Measurements from ENCODE around the gene SLC2A5.

The SLC2A5 gene

GRCh38 chr1:9062021-9062471 is 7.4 kb downstream of the SLC2A5 start:
- DNase-seq (ENCODE audit: low read depth, low spot score): peak; percentile 8

GRCh38 chr1:9061252-9061960 is 8.0 kb downstream of the SLC2A5 start:
- no peak for DNase-seq (ENCODE audit: low read depth, low spot score)

DNA sequence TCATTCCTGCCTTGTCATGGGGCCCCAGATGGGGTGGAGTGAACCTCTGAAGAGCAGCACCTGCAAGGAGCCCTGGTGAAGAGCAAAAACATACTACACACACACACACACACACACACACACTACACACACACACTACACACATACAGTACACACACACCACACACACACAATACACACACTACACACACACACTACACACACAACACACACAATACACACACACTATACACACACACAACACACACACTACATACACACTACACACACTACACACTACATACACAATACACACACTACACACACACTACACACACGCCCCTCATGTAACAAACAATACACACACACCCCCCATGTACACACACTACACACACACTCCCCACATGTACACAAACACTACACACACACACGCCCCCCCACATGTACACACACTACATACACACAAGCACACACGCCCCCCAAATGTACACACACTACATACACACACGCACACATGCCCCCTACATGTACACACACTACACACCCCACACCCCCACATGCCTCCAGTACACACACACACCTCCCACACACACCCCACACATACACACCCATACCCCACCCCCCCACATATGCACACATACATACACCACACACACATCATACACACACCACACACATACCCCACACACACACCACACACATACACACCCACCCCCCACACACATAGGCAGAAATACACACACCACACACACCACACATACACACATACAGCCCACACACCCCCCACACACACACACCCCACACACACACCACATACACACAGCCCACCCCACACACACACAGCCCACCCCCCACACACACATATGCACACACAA is 9.3 kb downstream of the SLC2A5 start:
- DNase-seq (ENCODE audit: low read depth, low spot score): no peak

GRCh38 chr1:9058465-9058864 is 11.0 kb downstream of the SLC2A5 start:
- DNase-seq (ENCODE audit: low read depth, low spot score): no peak

- DNase-seq (ENCODE audit: low read depth, low spot score): no peak
Measured at GRCh38 chr1:9057851-9058250, 11.6 kb downstream of the SLC2A5 start.

GRCh38 chr1:9052272-9053049 is 17.0 kb downstream of the SLC2A5 start:
- no peak for DNase-seq (ENCODE audit: low read depth, low spot score)

DNA sequence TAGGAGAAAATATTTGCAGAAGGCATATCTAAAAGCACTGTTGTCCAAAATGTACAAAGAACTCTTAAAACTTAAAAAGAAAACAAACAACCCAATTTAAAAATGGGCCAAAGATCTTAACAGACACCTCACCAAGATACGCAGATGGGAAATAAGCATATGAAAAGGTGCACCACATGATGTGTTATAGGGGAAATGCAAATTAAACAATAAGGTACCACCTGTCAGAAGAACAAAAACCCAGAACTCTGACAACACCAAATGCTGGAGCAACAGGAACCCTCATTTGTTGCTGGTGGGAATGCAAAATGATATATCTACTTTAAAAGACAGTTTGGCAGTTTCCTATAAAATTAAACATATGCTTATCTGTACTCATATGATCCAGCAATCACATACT is 18.1 kb downstream of the SLC2A5 start:
- no peak for DNase-seq (ENCODE audit: low read depth, low spot score)

DNA sequence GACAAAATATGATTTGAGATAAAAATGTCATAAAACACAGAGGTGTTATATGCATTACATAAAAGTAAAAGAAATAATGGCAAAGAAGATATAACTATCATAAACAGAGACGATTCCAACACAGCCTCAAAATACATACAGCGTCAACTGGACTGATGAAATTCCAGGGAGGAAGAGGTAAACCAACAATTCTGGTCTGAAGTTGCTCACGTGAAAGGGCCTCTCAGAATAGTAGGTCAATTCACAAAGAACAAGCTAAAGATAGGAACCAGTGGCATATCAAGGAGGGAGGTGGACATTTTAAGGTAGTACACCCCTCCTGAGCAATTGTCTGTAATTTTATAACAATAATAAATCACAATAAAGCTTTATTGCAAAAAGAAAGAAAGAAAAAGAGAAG is 18.6 kb downstream of the SLC2A5 start:
- DNase-seq (ENCODE audit: low read depth, low spot score): no peak

GRCh38 chr1:9048551-9048950 is 20.9 kb downstream of the SLC2A5 start:
- DNase-seq (ENCODE audit: low read depth, low spot score): no peak

GRCh38 chr1:9047019-9047418 is 22.4 kb downstream of the SLC2A5 start:
- no peak for DNase-seq (ENCODE audit: low read depth, low spot score)

- no peak for DNase-seq (ENCODE audit: low read depth, low spot score)
Measured at GRCh38 chr1:9045861-9046510, 23.4 kb downstream of the SLC2A5 start.

GRCh38 chr1:9044236-9044635 is 25.2 kb downstream of the SLC2A5 start:
- DNase-seq (ENCODE audit: low read depth, low spot score): no peak

DNA sequence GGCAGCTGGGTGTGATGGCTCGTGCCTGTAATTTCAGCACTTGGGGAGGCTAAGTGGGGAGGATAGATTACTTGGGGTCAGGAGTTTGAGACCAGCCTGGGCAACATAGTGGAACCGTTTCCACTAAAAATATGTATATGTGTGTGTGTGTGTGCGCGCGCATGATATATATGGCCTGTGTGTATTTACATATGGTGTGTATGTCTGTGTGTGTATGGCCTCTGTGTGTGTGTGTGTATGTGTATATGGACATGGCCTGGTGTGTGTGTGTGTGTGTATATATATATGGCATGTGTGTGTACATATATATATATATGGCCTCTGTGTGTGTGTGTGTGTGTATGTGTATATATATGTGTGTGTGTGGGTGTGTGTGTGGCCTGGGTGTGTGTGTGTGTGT is 27.2 kb downstream of the SLC2A5 start:
- DNase-seq (ENCODE audit: low read depth, low spot score): no peak

- DNase-seq (ENCODE audit: low read depth, low spot score): no peak
Measured at GRCh38 chr1:9041116-9041779, 28.2 kb downstream of the SLC2A5 start.

DNA sequence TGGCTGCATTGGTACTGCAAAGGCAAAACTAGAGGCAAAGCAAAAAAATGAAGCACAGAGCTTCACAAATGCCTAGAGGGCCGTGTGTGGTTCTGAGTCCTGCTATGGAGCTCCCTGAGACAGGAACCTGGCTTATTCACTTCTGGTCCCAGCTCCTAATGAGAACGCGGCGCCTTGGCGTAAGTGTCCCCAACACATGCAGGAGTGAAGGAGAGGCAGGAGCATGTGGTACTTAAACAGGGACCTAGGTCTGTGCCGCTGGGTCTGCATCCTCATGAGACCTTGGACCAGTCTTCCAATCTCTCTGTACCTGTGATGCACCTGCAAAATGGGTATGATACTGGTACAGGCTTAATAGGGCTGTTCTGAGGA is 28.8 kb downstream of the SLC2A5 start:
- DNase-seq (ENCODE audit: low read depth, low spot score): no peak

DNA sequence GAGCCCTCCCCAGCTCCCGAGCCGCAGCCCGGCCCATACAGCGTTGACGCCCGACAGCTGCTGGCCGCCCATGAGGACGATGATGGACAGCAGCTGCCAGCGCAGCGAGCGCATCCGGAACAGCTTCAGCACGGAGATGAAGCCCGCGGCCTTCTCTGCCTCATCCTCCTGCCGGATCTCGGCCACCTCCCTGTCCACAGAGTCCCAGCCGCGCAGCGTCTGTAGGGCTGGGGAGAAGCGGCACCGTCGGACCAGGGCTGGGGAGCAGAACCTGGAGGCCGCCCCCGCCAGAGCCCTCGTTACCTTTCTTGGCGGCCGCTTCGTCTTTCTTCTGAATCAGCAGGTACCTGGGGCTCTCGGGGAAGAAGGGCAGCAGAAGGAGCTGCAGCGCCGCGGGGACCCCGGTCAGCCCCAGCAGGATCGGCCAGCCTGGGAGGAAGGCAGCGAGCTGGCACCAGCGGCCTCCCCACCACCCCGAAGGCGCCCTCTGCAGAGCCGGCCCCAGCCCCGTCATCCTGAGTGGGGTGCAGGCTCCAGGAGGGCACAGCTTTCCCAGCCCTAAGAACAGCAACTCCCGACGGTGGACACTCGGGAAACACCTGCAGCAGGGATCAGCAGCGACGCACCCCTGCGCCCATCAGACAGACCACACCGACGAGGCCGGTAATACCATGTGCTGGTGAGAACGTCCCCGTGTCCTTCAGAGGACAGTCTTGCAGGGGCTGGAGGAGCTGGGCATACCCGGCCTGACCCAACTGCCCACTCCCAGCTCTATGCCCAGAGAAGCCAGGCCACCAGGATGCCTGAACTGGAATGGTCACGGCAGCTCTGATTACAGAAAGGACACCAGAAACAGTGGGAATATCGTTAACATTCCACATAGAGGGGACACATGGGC is 29.4 kb downstream of the SLC2A5 start:
- DNase-seq (ENCODE audit: low read depth, low spot score): no peak

GRCh38 chr1:9038881-9039760 is 30.3 kb downstream of the SLC2A5 start:
- no peak for DNase-seq (ENCODE audit: low read depth, low spot score)

DNA sequence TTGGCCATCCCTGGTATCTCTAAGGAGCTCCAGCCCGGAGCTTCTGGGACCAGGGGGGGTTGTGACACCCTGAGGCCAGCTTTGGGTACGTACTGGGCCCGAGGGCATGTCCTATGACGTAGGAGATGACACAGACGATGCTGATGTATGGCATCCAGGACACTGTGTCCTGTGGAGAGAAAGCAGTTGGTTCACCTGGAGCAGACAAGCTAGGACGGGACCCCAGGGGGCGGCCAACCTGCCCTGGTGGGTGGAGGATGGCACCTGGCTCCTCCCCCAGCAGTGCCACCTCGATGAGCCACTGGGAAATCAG is 31.1 kb downstream of the SLC2A5 start:
- no peak for DNase-seq (ENCODE audit: low read depth, low spot score)
